ENCODE measurements around the gene GRID2.

GRID2 gene

DNA sequence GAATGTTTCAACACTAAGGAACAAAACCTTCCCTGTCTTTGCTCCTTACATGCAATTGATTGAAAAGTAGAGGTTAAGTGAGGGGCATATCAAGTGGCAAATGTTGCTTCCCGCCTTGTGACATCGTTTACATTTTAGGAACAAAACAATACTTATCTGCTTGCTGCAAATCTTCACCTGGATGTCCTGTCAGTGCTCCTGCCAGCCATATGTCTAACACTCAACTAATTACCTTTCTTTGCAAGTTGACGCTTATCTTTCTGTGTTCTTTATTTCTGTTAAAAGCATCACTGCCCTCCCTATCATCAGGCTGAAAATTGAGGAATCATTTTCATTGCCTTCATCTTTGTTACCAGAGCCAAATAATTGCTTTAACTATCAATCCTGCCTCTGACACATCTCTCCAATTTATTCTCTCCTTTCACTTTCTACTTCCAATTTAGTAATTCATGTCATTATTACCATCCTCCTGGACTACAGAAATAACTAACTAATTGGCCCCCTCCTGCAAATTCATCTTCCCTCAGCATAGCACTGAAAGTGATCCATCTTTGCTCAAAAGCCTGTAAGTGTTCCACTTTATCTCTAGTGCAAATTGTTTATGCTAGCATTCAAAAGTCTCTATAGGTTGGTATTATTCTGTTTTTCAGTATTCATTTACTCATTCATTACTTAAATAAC, 1226.1 kb downstream of the GRID2 start:
- no peak overlapping the region for H2BK120ac ChIP-seq (ENCODE audit: insufficient read depth, low read length, poor library complexity)
- no peak overlapping the region for H4K8ac ChIP-seq (ENCODE audit: low read depth, low read length)
- H3K23ac ChIP-seq (ENCODE audit: low read length): no peak overlapping the region
- H3K27me3 ChIP-seq (ENCODE audit: insufficient read depth, low read length): no peaks in the 10 kb centered on the region
- H3K9ac ChIP-seq (ENCODE audit: low read length): no peak overlapping the region
- no peak overlapping the region for H2AFZ ChIP-seq (ENCODE audit: insufficient read depth, low read length, poor library complexity)
- H3K4me3 ChIP-seq (ENCODE audit: low read depth, low read length): no peak overlapping the region
- H3K4ac ChIP-seq (ENCODE audit: low read depth, low read length): no peak overlapping the region
- no peaks in the 10 kb centered on the region for H3K4me1 ChIP-seq (ENCODE audit: control insufficient read depth in 1 of 2, insufficient read depth in 2 of 2, low read length in 2 of 2)
- no CpG with 5 or more reads among the region's 3 CpGs for whole genome bisulfite sequencing (ENCODE audit: extremely low coverage, insufficient coverage, insufficient read length)
- H3K36me3 ChIP-seq (ENCODE audit: control insufficient read depth in 1 of 2, insufficient read depth in 2 of 2, low read length in 2 of 2): no peaks in the 10 kb centered on the region
- H3K9me3 ChIP-seq (ENCODE audit: insufficient read depth, low read depth, low read length): no peaks in the 10 kb centered on the region
- H3K27ac ChIP-seq (ENCODE audit: low read depth, low read length): no peak overlapping the region
- H2AK5ac ChIP-seq (ENCODE audit: low read length): no peak overlapping the region
- no peak overlapping the region for H3K14ac ChIP-seq (ENCODE audit: low read length)
- no peak overlapping the region for H4K91ac ChIP-seq (ENCODE audit: low read depth, low read length)
- no peak overlapping the region for H3K4me2 ChIP-seq (ENCODE audit: low read length)
- no peak overlapping the region for H2BK12ac ChIP-seq (ENCODE audit: low read length)
- no peaks in the 10 kb centered on the region for H3K79me2 ChIP-seq (ENCODE audit: control insufficient read depth, insufficient read depth, low read length, poor library complexity)
- H3K79me1 ChIP-seq (ENCODE audit: low read length): no peaks in the 10 kb centered on the region
- H2BK5ac ChIP-seq (ENCODE audit: low read depth, low read length, poor library complexity): no peak overlapping the region
- H3K18ac ChIP-seq (ENCODE audit: low read length): no peak overlapping the region
- H4K12ac ChIP-seq (ENCODE audit: low read depth, low read length): no peak overlapping the region
- DNase-seq: no peak

DNA sequence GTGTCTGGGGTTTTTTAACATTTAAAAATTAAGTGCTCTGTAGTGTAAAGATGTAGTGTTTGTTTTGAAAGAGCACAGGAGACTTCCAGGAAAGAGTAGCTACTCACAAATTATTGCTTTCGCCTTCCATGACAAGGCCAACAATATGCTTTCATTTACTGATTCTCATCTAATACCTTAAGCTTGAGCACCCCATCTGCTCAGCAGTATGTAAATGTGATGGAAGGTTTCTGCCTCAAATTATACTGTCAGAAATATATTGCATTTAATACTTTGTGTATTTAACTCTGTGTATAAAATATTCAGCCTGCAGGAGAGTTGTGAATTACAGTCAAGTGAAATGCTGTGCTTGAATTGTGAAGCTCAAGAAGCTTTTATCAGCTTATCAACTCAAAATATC, 1228.5 kb downstream of the GRID2 start:
- no peak overlapping the region for H2BK12ac ChIP-seq (ENCODE audit: low read length)
- H3K4me3 ChIP-seq (ENCODE audit: low read depth, low read length): no peak overlapping the region
- no peaks in the 10 kb centered on the region for H3K4me1 ChIP-seq (ENCODE audit: control insufficient read depth in 1 of 2, insufficient read depth in 2 of 2, low read length in 2 of 2)
- H3K79me2 ChIP-seq (ENCODE audit: control insufficient read depth, insufficient read depth, low read length, poor library complexity): no peaks in the 10 kb centered on the region
- H3K14ac ChIP-seq (ENCODE audit: low read length): no peak overlapping the region
- no peak overlapping the region for H2AFZ ChIP-seq (ENCODE audit: insufficient read depth, low read length, poor library complexity)
- H2BK5ac ChIP-seq (ENCODE audit: low read depth, low read length, poor library complexity): no peak overlapping the region
- H3K9me3 ChIP-seq (ENCODE audit: insufficient read depth, low read depth, low read length): no peaks in the 10 kb centered on the region
- H2BK120ac ChIP-seq (ENCODE audit: insufficient read depth, low read length, poor library complexity): no peak overlapping the region
- no peak overlapping the region for H2AK5ac ChIP-seq (ENCODE audit: low read length)
- no peak overlapping the region for H3K9ac ChIP-seq (ENCODE audit: low read length)
- H3K4me2 ChIP-seq (ENCODE audit: low read length): no peak overlapping the region
- no peak overlapping the region for H4K8ac ChIP-seq (ENCODE audit: low read depth, low read length)
- no CpG with 5 or more reads among the region's 1 CpG for WGBS (ENCODE audit: extremely low coverage, insufficient coverage, insufficient read length)
- no peak overlapping the region for H3K27ac ChIP-seq (ENCODE audit: low read depth, low read length)
- H3K36me3 ChIP-seq (ENCODE audit: control insufficient read depth in 1 of 2, insufficient read depth in 2 of 2, low read length in 2 of 2): no peaks in the 10 kb centered on the region
- no peak for DNase-seq
- no peaks in the 10 kb centered on the region for H3K27me3 ChIP-seq (ENCODE audit: insufficient read depth, low read length)
- H4K12ac ChIP-seq (ENCODE audit: low read depth, low read length): no peak overlapping the region
- no peak overlapping the region for H3K4ac ChIP-seq (ENCODE audit: low read depth, low read length)
- no peaks in the 10 kb centered on the region for H3K79me1 ChIP-seq (ENCODE audit: low read length)
- H4K91ac ChIP-seq (ENCODE audit: low read depth, low read length): no peak overlapping the region
- H3K23ac ChIP-seq (ENCODE audit: low read length): no peak overlapping the region
- H3K18ac ChIP-seq (ENCODE audit: low read length): no peak overlapping the region

DNA sequence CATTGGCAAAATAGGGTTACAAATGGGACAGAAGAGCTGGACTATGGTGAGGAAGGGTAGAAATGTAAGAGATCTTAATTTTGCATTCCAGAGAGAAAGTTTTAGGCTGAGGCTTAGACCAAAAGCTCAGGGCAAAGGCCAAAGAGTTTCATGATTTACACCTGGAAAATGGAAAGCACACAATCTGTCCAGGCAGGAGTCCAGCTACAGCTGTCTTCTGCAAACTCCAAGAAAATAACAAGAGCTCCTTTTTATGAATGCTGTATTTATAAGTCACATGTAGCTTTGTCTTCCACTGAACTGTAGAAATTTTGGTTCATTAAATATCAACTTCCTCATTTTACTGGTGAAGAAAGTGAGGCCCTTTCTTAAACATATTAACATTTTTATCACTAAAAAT, 1236.8 kb downstream of the GRID2 start:
- H4K12ac ChIP-seq (ENCODE audit: low read depth, low read length): no peak overlapping the region
- H3K36me3 ChIP-seq (ENCODE audit: control insufficient read depth in 1 of 2, insufficient read depth in 2 of 2, low read length in 2 of 2): no peaks in the 10 kb centered on the region
- no peak overlapping the region for H2AFZ ChIP-seq (ENCODE audit: insufficient read depth, low read length, poor library complexity)

DNA sequence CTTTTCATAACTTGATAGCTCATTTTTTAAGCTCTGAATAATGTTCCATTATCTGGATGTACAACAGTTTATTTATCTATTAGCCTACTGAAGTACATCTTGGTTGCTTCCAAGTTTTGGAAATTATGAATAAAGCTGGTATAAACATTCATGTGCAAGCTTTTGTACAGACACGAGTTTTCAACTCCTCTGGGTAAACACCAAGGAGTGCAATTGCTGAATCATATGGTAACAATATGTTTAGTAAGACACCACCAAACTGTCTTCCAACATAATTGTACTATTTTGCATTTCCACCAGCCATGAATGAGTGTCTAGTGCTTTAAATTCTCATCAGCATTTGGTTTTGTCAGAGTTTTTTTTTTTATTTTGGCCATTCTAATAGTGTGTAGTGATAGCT, 1258.1 kb downstream of the GRID2 start:
- no peaks in the 10 kb centered on the region for H3K9me3 ChIP-seq (ENCODE audit: insufficient read depth, low read depth, low read length)
- no peak overlapping the region for H4K91ac ChIP-seq (ENCODE audit: low read depth, low read length)
- H2BK5ac ChIP-seq (ENCODE audit: low read depth, low read length, poor library complexity): no peak overlapping the region
- H3K23ac ChIP-seq (ENCODE audit: low read length): no peak overlapping the region
- no peak for DNase-seq
- no peak overlapping the region for H4K8ac ChIP-seq (ENCODE audit: low read depth, low read length)
- H3K27ac ChIP-seq (ENCODE audit: low read depth, low read length): no peak overlapping the region
- no peak overlapping the region for H4K12ac ChIP-seq (ENCODE audit: low read depth, low read length)
- no peak overlapping the region for H3K14ac ChIP-seq (ENCODE audit: low read length)
- H3K4me2 ChIP-seq (ENCODE audit: low read length): no peak overlapping the region
- H3K36me3 ChIP-seq (ENCODE audit: control insufficient read depth in 1 of 2, insufficient read depth in 2 of 2, low read length in 2 of 2): no peaks in the 10 kb centered on the region
- no CpG with 5 or more reads among the region's 1 CpG for WGBS (ENCODE audit: extremely low coverage, insufficient coverage, insufficient read length)
- H2BK120ac ChIP-seq (ENCODE audit: insufficient read depth, low read length, poor library complexity): no peak overlapping the region
- no peak overlapping the region for H2AFZ ChIP-seq (ENCODE audit: insufficient read depth, low read length, poor library complexity)
- no peak overlapping the region for H2BK12ac ChIP-seq (ENCODE audit: low read length)
- no peak overlapping the region for H3K18ac ChIP-seq (ENCODE audit: low read length)
- no peaks in the 10 kb centered on the region for H3K79me2 ChIP-seq (ENCODE audit: control insufficient read depth, insufficient read depth, low read length, poor library complexity)
- no peak overlapping the region for H3K9ac ChIP-seq (ENCODE audit: low read length)
- H3K27me3 ChIP-seq (ENCODE audit: insufficient read depth, low read length): no peaks in the 10 kb centered on the region
- H3K79me1 ChIP-seq (ENCODE audit: low read length): no peaks in the 10 kb centered on the region
- no peak overlapping the region for H2AK5ac ChIP-seq (ENCODE audit: low read length)
- no peaks in the 10 kb centered on the region for H3K4me1 ChIP-seq (ENCODE audit: control insufficient read depth in 1 of 2, insufficient read depth in 2 of 2, low read length in 2 of 2)
- H3K4me3 ChIP-seq (ENCODE audit: low read depth, low read length): no peak overlapping the region
- H3K4ac ChIP-seq (ENCODE audit: low read depth, low read length): no peak overlapping the region

More for the DNA sequence above, 1236.8 kb downstream of the GRID2 start:
- Histone ChIP-seq H3K4me3 (ENCODE audit: low read depth, low read length) (no peak overlapping the region), H2BK12ac (ENCODE audit: low read length) (no peak overlapping the region), H2BK120ac (ENCODE audit: insufficient read depth, low read length, poor library complexity) (no peak overlapping the region), H3K4me2 (ENCODE audit: low read length) (no peak overlapping the region), H3K14ac (ENCODE audit: low read length) (no peak overlapping the region), H4K91ac (ENCODE audit: low read depth, low read length) (no peak overlapping the region), H3K9ac (ENCODE audit: low read length) (no peak overlapping the region), H2AK5ac (ENCODE audit: low read length) (no peak overlapping the region), H3K4me1 (ENCODE audit: control insufficient read depth in 1 of 2, insufficient read depth in 2 of 2, low read length in 2 of 2) (no peaks in the 10 kb centered on the region), H3K18ac (ENCODE audit: low read length) (no peak overlapping the region), H3K79me2 (ENCODE audit: control insufficient read depth, insufficient read depth, low read length, poor library complexity) (no peaks in the 10 kb centered on the region), H3K79me1 (ENCODE audit: low read length) (no peaks in the 10 kb centered on the region), H3K4ac (ENCODE audit: low read depth, low read length) (no peak overlapping the region), H4K8ac (ENCODE audit: low read depth, low read length) (no peak overlapping the region), H3K23ac (ENCODE audit: low read length) (no peak overlapping the region), H2BK5ac (ENCODE audit: low read depth, low read length, poor library complexity) (no peak overlapping the region), H3K27ac (ENCODE audit: low read depth, low read length) (no peak overlapping the region), H3K27me3 (ENCODE audit: insufficient read depth, low read length) (no peaks in the 10 kb centered on the region), H3K9me3 (ENCODE audit: insufficient read depth, low read depth, low read length) (no peaks in the 10 kb centered on the region)
- DNase-seq: no peak

Measured in trophoblast cell (in vitro differentiated cells and primary cell).